ENCODE measurements around the gene LRRC59.

Gene LRRC59

GRCh38 chr17:50440172-50440837 lies 43.0 kb upstream of the LRRC59 start:
- H3K4me3 ChIP-seq (replicated peaks; ENCODE audit: low read depth, low read length) = no peak overlapping the region
- no peak for DNase-seq (ENCODE audit: extremely low read depth, low read depth)
- TF ChIP-seq CTCF (IDR thresholded peaks at IDR 0.05; ENCODE audit: low read depth, low read length, missing control alignments) = no peak

DNA sequence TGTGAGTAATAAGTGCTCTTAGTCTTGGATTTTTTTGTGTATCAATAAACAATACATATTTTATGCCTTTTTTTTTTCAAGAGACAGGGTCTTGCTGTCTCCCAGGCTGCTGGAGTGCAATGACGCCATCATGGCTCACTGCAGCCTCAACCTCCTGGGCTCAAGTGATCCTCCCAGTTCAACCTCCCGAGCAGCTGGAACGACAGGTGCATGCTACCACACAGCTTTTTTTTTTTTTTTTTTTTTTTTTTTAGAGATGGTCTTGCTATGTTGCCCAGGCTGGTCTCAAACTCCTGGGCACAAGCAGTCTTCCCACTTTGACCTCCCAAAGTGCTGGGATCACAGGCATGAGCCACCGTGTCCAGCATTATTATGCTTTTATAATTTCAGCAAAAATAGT lies 41.7 kb upstream of the LRRC59 start:
- H3K4me3 ChIP-seq (replicated peaks; ENCODE audit: low read depth, low read length) = no peak overlapping the region
- no peak for DNase-seq (ENCODE audit: extremely low read depth, low read depth)
- no peak for TF ChIP-seq CTCF (IDR thresholded peaks at IDR 0.05; ENCODE audit: low read depth, low read length, missing control alignments)

DNA sequence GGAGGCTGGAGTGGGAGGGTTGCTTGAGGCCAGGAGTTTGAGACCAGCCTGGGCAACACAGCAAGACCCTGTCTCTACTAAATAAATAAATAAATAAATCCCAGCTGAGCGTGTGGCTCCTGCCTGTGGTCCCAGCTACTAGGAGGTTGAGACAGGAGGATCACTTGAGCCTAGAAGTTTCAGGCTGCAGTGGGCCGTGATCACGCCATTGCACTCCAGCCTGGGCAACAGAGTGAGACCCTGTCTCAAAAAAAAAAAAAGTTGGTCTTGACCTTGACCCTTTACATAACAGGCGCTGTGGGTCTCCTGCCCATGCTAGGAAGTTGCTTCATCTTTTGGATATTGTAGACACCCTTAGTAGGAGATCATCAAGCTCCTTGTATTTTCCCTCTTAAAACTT lies 40.1 kb upstream of the LRRC59 start:
- no peak overlapping the region for H3K4me3 ChIP-seq (replicated peaks; ENCODE audit: low read depth, low read length)
- no peak for DNase-seq (ENCODE audit: extremely low read depth, low read depth)
- no peak for TF ChIP-seq CTCF (IDR thresholded peaks at IDR 0.05; ENCODE audit: low read depth, low read length, missing control alignments)

DNA sequence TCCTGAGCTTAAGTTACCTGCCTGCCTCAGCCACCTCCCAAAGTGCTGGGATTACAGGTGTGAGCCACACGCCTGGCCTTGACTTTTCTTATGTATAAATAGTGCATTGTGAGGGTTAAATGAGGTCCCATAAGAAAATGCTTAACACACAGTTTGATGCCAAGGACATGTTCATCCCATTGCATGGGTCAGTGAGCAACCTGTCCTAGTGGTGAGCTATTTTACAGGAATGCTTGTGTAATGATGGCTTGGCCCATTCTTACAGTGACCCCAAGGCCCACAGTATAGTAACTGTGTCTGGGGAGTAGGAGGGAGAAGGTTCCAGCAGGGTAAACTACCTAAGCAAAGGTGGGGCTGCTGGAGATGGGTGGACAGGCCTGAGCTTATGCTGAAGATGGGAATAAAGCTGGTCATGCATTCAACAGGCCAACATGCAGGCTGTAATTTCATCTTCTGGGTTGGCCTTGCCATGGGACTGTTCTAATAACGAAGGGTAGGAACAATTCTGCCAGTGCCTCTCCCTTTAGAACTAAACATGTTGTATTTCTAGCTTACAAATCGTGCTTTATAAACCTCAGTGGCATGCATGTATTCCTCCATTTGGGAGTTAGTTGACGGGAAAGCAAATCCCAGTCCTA lies 34.9 kb upstream of the LRRC59 start:
- no peak for TF ChIP-seq CTCF (IDR thresholded peaks at IDR 0.05; ENCODE audit: low read depth, low read length, missing control alignments)
- no peak for DNase-seq (ENCODE audit: extremely low read depth, low read depth)
- no peak overlapping the region for H3K4me3 ChIP-seq (replicated peaks; ENCODE audit: low read depth, low read length)

DNA sequence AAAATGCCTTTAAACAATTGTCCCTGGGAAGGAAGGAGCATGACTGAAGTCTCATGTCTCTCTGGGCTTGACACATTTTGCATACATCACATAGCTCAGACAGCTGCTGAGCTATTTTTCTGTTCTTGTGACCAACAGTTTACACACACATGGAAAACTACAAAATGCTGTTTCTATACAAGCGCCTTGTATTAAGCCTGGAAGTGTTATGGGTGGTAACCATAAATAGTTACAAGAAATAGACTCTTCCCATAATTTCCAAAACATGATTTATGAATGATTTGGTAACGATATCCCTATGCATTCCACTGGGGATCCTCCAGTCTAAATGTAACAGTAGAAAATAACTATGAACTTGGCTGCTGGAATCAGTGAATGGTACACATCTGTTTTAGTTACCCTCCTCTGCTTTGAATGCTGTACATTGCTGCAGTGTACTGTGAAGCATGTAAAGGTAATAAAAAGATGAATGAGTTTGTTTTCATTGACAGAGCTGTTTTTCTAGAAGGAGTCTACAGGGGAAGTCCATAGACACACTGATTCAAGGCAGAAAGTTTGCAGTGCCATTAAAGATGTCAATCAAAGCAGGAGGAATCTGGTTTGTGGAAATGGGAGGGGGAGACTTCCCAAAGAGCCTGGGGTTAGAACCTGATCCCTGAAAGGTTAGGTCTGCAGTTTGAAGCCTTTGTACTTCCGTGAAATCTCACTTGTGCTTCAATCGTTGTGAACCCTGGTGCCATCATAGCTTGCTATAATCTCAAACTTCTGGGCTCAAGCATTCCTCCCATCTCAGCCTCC lies 33.7 kb upstream of the LRRC59 start:
- H3K4me3 ChIP-seq (replicated peaks; ENCODE audit: low read depth, low read length) = no peak overlapping the region
- no peak for TF ChIP-seq CTCF (IDR thresholded peaks at IDR 0.05; ENCODE audit: low read depth, low read length, missing control alignments)
- no peak for DNase-seq (ENCODE audit: extremely low read depth, low read depth)

- no peak overlapping the region for H3K4me3 ChIP-seq (replicated peaks; ENCODE audit: low read depth, low read length)
- no peak for DNase-seq (ENCODE audit: extremely low read depth, low read depth)
- no peak for TF ChIP-seq CTCF (IDR thresholded peaks at IDR 0.05; ENCODE audit: low read depth, low read length, missing control alignments)
These were observed 32.5 kb upstream of the LRRC59 start for GRCh38 chr17:50429793-50430192.

Data from HFF-Myc (cell line).